Stimulated activated CD8-positive, alpha-beta memory T cell treated with anti-CD3 and anti-CD28 coated beads, Interleukin-4, amount 100 ng/mL, for 1 hour (primary cell): Measurements from ENCODE around the gene POLD1.
A peak's percentile ranks its signal among the peaks of the same experiment; 100 is the strongest.
"Not testable (repeated sequence)": the region's sequence is repeated elsewhere in the genome, so short reads cannot be mapped to it uniquely, and the experiment has no call there.

Source experiments
- DNase-seq, 2 donors: peaks; one replicate each; pipeline ENCODE4 v3.0.0-alpha.2; 2020; ENCODE audit warnings: low read depth in 2 of 2, low spot score in 1 of 2

The POLD1 gene

DNA sequence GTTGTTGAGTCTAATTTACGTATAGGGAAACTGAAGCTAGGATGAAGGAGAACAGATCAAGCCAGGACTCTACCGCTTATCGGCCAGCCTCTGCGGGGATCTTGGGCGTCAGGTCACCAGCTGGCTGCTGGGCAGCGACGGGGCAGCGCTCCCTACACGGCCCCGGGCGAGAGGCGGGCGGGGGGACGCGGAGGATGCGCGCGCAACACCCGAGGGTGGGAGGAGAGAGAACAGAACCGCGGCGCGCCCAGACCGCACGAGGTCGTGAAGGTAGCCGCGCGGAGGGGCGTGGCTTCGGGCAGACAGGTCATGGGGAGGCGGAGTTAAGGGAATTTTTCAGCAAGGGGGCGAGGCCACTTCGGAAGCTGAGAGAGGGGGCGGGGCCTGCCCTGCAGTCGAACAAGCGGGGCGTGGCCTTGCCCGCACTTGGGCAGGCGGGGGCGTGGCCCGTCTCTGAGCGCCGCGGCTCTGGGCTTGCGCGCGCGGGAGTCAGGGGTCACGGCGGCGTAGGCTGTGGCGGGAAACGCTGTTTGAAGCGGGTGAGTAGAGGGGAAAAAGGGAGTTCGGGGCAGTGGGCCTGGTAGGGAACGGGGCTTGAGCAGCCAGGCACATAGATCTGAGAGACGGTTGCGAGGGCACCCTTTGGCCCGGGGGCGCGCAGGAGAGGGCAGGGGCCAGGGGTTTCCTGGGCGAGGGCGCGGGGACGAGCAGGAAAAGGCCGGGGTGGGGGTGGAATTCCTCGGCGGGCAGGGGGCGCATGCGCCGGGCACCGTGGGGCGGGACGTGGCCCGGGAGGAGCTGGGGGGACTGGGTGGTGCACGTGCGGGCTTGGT, at the start of gene POLD1:
TSS of gene POLD1 (plus strand) at position 496 of the 833 bp plus-strand sequence. CDS start 14,505 bp downstream, outside the sequence.
- peak; percentile 93 to 97 for DNase-seq

DNA sequence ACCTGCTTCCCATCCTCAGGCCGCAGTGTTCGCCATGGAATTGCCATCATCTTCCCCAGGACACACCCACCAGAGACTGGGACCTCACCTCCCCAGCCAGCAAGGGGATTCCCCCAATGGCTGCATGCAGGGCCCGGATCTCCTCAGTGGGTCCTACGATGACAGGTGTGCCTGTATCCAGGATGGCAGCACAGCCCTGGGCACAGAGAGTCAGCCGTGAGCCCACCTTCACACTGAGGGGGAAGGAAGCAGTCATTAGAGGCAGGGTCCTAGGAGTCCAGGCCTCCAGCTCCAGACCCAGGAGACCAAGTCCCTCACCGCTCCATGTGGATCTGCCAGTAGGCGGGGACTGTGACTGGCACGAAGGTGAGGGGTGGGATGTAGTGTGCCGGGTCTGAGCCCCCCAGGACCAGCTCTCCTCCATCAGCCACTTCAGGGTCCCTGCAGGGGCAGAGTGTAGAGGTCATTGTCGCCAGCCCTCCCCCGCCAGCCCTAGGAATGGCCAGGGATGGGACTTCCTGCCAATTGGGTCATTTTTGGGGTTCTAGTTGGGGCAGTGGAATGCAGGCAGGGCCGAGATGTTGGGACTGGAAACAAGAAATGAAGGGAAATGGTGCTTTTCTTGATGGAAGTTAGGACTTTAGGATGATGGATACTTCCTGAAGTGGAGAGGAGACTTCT, 49.3 kb upstream of the POLD1 start:
- no peak for DNase-seq

DNA sequence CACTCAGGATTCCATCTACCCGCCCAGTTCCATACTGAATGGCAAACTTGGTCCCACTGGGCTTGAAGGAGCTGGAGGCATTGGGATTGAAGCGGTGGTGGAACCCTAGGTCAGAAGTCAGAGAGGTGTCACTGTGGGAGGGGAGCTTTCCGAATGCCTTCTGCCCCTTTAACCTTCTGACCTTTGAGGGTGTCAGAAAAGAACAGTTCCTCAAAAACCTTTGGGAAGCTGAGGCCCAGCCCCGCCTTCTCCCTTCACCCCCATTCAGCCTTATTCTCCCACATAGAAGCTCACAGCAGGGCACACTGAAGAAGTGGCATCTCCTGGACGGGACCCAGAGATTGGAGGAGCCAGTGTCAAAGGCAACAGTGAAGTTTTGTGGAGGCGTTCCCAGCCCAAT, 47.1 kb upstream of the POLD1 start:
- not testable (repeated sequence) for DNase-seq

DNA sequence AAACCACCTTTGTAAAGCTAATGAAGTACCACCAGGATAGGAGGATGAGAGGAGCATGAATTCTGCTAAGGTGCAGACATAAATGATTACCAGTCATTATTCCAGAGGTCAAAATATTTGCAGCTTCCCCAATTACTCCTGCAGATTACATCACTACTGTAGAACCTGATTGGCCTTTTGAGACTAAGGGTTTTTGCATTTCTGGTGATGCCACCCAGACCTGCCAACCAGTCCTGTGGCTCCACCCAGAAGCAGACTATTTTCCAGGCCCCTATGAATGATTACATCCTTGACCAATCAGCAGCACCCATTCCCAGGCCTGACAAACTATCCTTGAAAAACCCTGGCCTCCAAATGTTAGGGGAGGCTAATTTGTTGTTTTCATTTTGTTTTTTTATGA, 43.8 kb upstream of the POLD1 start:
- DNase-seq = no peak

DNA sequence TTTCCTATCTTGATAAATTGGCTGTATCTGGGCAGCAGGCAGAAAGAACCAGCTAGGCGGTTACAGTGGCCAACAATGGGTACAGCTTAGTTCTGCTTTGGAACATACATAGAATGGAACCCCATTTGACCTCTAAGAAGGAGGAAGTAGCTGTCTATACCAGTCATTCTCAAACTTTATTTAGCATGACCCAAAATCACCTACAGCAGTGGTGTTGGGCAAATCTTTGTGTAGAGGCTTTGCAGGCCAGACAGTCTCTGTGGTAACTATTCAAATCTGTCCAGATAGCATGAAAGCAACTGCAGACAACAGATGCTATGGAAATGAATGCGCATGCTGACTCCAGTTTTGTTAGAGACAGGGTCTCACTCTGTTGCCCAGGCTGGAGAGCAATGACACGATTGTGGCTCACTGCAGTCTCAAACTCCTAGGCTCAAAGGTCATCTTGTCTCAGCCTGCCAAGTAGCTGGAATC, 43.0 kb upstream of the POLD1 start:
- DNase-seq = no peak

DNA sequence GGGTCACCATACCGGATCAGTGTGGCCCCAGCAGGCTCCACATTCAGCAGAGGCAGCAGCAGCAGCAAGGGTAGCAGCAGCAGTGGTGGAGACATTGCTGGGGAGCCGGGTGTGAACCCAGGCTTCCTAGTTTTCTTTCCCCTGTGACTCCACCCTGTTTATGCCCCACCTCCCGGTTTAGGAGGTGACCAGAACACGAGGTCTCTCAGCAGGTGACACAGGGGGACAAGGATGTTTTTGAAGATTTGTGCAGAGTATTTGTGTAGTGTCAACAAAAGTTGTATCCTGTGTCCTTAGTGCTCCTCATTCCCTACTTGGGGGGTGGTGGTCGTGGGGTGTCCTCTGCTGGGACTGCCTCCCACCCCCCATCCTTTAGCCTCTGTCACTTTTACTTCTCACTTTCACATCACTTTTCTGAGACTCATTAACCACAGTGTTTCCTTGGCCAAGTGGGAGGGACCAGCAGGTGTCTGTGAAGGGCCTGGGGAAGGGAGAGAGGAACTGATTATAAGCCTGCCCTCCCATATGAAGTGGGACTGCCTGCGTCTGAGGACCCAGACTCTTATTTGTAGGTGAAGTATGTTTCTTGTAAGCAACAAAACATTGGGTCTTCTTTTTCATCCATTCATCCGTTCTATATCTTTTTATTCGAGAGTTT, 39.4 kb upstream of the POLD1 start:
- no peak for DNase-seq

DNA sequence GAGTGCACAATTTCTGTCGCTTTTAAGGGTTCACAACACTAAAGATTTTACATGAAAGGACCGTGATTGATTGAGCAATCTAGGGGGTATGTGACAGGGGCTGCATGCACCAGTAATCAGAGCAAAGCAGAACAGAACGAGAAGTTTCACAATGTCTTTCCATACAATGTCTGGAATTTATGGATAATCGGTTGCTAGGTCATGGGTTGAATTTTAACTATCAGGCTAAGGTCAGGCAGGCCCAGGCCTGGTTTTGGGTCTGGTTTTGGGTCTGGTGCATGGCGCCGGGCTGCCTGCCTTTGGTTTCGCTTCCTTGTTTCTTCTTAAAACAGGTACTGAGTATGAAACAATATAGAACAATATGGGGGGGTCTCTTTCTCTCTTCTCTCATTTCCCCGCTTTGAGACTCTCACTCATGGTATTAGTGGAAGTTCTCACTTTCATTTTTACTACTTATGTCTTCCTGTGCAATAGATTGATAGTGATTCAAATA, 37.0 kb upstream of the POLD1 start:
- not testable (repeated sequence) for DNase-seq

DNA sequence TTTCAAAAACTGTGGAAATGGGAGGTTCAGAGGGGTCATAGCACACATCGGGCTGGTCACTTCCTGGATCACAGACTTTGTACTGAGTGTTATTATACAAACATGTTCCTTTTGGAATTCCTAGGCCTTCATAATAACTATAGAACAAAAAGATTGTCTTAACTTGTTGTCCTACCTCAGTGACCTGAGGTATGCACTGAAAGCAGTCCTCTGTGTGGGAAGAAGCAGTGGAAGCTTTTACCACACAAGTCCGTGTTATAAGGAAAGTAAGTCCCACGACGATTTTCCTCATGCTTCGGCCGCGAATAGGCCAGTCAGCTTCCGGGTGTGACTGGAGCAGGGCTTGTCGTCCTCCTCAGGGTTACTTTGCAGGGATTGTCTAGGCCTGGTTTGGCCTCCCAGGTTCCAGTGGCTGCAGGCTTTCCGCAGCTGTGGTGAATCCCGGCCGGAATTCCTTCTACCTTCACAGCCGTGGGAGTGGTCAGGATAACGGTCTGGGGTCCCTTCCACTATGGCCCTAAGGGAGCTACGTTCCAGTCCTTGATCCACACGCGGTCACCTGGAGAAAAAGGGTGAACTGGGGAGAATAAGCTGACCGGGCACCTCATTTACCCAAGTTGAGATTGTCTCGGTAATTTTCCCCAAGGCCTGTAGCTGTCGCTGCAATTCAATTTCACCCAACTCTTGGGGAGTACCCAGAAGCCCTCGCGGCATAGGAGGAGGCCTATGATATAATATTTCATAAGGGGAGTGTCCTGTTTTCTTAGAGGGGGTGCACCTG, 34.7 kb upstream of the POLD1 start:
- DNase-seq = no peak

DNA sequence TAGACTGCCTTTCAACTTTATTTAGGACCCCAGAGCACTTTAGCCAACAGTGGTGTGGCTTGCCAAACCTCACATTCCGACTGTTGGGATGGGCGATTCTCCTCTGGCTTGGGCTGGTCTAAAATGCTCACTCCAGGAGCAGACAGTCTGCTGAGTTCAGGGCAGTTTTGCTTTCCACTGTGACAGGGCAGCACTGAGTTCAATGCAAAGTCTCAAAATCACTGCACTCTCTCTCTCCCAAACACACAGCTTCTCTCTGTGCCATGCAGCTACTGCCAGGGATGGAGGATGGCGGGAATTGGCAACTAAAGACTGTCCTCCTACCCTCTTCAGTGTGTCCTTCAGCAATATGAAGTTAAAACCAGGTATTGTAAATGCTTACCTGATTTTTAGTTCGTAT, 31.9 kb upstream of the POLD1 start:
- DNase-seq = no peak

DNA sequence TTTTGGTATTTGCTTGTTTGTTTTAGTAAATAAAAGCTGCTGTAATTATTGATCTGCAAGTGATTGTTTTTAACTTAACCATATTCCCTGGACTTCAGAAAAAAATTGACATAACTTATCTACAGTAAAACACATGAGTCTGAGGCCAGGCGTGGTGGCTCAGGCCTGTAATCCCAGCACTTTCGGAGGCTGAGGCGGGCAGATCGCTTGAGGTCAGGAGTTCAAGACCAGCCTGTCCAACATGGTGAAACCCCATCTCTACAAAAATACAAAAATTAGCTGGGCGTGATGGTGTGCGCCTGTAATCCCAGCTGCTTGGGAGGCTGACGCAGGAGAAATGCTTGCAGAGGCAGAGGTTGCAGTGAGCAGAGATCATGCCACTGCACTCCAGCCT, 30.7 kb upstream of the POLD1 start:
- DNase-seq = not testable (repeated sequence)

DNA sequence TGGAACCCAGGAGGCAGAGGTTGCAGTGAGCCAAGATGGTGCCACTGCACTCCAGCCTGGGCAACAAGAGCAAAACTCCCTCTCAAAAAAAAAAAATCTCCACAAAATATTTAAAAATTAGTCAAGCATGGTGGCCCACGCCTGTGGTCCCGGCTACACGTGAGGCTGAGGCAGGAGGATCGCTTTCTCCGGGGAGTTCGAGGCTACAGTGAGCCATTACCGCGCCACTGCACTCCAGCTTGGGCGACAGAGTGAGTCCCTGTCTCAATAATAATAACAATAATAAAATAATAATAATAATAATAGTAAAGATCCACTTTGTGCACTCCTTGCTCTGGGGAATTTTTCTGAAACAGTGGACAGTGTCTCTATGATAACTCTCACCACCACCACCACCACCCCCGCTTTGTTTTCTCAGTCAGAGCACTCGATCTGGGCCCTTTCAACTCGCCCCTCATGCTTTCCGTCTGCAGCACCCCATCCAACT, 27.4 kb upstream of the POLD1 start:
- no peak for DNase-seq

DNA sequence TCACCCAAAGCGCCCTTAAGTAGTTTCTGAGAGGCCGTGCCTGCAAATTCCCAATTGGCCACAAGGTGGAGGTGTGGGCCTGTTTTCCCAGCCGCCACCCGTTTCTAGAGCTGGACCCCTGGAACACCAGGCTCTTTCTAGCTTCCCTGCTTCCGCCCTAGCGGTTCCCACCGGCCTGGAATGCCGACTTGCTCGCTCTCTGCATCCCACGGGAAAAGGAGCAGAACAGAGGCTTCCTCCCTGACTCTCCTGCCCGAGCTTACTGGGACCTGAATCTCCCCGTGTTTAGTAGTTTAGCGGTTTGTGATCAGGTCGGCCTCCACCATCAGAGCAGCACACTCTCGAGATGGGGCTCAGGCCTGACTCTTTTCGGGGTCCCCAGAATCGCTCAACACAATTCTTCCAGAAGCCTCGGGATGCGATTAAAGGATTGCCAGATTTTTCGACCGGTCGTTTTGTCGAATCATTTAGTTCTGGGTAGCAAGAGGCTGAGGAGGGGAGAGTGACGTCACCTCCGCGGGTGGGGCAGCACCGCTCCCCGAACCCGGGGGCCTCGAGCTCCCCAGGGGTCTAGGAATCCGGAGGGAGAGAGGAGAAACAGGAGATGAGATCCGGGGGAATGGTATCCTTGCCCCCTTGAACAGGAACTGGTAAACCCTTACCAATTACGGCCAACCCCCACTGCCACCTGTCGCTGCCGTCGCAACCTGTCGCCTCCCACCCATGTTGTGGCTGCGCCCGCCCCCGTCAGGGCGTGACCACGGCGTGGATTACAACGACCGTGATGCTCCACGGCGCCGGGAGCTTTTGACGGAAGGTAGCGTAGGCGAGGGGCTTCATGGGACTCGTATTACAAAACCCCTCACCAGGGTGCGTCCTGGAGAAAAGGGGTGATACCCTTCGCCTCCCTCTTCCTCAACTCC, 26.7 kb upstream of the POLD1 start:
- DNase-seq = peak; percentile 64 to 75

DNA sequence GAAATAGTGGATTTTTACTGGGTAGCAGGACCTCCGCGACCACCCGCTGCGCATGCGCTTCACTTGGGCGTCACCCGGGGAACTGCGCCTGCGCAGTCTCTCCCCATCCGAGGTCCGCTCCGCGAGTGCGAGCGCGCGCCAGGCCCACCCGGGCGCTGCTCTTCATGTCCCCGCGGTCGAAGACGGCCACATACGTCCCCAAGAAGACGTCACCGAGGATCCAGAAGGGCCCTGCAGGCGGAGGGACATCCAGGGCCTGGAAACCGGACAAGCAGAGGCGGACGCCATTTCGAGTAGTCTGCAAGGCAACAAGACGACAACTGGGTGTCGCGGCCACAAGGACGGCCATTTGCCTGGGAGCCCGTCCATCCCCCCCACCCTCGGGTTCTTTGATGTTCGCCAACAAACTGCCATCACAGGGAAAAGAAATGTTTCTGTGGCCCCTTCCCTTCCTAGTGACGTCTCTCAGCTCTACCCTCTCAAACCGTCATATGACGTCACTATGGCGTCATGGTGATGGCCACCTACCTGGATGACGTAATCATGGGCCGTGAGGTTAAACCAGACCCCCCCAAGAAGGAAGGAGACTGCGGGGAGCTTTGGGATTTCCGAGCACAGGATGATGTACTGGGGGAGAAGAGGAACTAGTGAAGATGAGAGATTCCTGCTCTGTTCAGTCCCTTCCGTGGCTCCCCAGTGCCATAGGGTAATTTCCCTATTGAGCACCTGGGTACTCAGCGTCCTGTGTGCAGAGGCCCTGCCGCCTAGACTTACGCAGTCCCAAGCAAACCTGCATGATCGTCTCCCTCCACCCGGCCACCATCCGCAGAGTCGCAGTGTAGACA, 25.4 kb upstream of the POLD1 start:
- peak; percentile 41 to 72 for DNase-seq

DNA sequence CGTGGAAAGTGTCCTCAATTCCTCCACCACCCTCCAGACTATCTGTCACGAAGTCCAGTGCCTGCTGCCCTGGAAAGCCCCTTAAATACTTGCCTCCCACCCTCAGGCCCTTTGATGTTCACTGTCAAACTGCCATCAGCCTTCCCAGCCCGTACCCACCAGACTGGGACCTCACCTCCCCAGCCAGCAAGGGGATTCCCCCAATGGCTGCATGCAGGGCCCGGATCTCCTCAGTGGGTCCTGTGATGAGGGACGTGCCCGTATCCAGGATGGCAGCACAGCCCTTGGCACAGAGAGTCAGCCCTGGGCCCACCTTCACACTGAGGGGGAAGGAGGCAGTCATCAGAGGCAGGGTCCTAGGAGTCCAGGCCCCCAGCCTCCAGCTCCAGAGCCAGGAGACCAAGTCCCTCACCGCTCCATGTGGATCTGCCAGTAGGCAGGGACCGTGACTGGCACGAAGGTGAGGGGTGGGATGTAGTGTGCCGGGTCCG, 24.8 kb upstream of the POLD1 start:
- no peak for DNase-seq

DNA sequence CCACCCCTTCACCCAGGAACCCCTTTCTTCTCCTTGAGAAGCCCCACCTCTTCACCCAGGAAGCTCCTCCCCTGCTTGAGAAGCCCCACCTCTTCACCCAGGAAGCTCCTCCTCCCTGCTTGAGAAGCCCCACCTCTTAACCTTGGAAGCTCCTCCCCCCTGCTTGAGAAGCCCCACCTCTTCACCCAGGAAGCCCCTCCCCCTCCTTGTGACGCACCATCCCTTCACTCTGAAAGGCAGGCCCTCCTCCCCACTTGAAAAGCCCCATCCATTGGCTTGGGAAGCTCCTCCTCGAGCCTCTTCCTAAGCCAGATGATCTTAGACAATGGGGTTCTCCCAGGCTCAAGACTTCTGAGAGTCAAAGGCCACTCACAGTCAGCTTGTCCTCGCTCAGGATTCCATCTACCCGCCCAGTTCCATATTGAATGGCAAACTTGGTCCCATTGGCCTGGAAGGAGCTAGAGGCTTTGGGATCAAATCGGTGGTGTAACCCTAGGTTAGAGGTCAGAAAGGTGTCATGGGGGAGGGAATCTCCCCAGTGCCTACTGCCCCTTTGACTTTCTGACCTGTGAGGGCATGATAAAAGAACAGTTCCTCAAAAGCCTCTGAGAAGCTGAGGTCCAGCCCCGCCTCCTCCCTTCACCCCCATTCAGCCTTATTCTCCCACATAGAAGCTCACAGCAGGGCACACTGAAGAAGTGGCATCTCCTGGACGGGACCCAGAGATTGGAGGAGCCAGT, 22.7 kb upstream of the POLD1 start:
- DNase-seq = no peak

DNA sequence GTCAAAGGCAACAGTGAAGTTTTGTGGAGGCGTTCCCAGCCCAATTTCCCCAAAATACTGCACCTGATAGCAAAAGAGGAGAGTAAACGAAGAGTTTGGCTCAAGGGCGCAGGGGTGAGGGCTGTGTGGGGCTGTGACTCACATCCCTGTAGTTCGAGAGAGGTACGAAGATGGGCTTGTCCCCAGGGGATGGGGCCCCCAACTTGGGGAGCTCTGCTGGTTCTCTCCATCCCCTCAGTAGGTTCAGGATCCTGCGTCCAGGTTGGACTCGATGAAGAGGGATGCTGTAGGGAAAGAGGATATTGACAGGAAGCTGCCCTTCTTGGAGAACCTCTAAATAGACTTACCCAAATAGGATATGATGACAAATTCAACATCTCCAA, 22.1 kb upstream of the POLD1 start:
- DNase-seq = no peak

DNA sequence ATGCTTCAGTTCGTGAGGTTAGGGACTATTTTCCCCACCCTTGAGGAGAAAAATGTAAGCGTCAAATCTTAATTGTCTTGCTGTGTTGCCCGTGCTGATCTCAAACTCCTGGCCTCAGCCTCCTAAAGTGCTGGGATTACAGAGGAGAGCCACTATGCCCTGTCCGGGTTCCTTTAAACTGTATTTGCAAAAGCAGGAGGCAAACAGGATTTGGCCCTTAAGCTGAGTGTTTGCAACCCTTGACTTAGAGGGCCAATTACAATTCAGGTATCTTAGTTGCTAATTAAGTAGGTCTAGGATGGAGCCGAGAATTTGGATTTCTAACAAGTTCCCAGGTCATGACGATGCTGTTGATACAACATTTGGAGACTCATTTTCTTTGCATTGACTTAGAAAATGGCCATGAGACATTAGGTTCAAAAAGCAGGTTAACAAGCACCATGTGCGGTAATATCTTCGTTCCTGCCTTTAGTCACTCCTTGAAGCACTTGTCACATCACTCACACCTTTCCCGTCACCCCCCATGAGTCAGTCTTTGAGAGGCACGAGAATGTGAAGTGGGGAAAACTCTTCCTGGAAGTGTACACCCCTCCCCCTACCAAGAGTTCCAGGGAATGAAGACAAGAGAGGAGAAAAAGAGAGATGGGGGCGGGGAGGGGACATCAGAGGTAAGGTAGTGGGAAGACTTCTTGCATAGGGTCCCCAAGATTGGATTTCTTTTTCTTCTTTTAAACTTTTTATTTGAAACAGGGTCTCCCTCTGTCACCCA, 21.3 kb upstream of the POLD1 start:
- DNase-seq = no peak
